Measurements from ENCODE around the gene CRB1. TPM values are rescaled to one million over a fixed set of nuclear protein-coding genes. Genes with fewer than 3 reads are reported as not detected.

Gene CRB1
- total and polyA plus RNA-seq, 9 of the 15 experiments (the other 6 are each of a cell fraction or from before 2014, with no cell fraction given) = 0.04 to 0.10 TPM; not detected in 7

DNA sequence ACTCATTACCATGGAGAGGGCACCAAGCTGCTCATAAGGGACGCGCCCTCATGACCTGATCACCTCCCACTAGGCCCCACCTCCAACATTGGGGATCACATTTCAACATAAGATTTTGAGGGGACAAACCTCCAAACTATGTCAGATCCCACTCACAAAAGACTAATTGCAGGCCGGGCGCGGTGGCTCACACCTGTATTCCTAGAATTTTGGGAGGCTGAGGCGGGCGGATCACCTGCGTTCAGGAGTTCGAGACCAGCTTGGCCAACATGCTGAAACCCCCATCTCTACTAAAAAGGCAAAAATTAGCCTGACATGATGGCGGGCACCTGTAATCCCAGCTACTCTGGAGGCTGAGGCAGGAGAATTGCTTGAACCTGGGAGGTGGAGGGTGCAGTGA, 228.7 kb downstream of the CRB1 start:
- DNase-seq (ENCODE audit: extremely low read depth in 1 of 4, low spot score in 3 of 4) (no peak), ATAC-seq (no peak), FAIRE-seq (no peak)
- no peak overlapping the region for H3K9ac ChIP-seq (ENCODE audit: insufficient read depth in 1 of 2, low read depth in 2 of 2, low read length in 2 of 2)
- H4K20me1 ChIP-seq (replicated peaks; ENCODE audit: control insufficient read depth, insufficient read depth, low read length) = no peaks in the 10 kb centered on the region
- no peak overlapping the region for H2AFZ ChIP-seq (ENCODE audit: low read depth, low read length)
- H3K9me3 ChIP-seq (replicated peaks; ENCODE audit: control insufficient read depth, insufficient read depth, low read depth, low read length) = no peaks in the 10 kb centered on the region
- no peak overlapping the region for H3K4me3 ChIP-seq
- H3K4me1 ChIP-seq (replicated peaks in 1 of 2; ENCODE audit: control insufficient read depth in 2 of 2, insufficient read depth in 2 of 2, low read length in 2 of 2) = no peaks in the 10 kb centered on the region
- in situ Hi-C loops (cut with MboI) (no loop called here), intact Hi-C loops (cut with micrococcal nuclease) (no loop called here)
- no peak for TF ChIP-seq RBM22 (IDR thresholded peaks at IDR 0.05; ENCODE audit: low read depth, low read length, poor library complexity, severe bottlenecking)
- TF ChIP-seq ZNF239 (CRISPR knock-in tag; IDR thresholded peaks at IDR 0.05) = no peak
- no peak for TF ChIP-seq TSC22D4 (tag; IDR thresholded peaks at IDR 0.05)
- TF ChIP-seq, protein P1, sequence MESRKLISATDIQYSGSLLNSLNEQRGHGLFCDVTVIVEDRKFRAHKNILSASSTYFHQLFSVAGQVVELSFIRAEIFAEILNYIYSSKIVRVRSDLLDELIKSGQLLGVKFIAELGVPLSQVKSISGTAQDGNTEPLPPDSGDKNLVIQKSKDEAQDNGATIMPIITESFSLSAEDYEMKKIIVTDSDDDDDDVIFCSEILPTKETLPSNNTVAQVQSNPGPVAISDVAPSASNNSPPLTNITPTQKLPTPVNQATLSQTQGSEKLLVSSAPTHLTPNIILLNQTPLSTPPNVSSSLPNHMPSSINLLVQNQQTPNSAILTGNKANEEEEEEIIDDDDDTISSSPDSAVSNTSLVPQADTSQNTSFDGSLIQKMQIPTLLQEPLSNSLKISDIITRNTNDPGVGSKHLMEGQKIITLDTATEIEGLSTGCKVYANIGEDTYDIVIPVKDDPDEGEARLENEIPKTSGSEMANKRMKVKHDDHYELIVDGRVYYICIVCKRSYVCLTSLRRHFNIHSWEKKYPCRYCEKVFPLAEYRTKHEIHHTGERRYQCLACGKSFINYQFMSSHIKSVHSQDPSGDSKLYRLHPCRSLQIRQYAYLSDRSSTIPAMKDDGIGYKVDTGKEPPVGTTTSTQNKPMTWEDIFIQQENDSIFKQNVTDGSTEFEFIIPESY (CRISPR knock-in tag; IDR thresholded peaks at IDR 0.05) = no peak
- TF ChIP-seq FIP1L1 (IDR thresholded peaks at IDR 0.05; ENCODE audit: low read depth, low read length, poor library complexity, severe bottlenecking) = no peak
- no peak for TF ChIP-seq ZFP30 (CRISPR knock-in tag; IDR thresholded peaks at IDR 0.05; ENCODE audit: borderline replicate concordance)
- no peak for TF ChIP-seq TARDBP (IDR thresholded peaks at IDR 0.05)
- no peak for TF ChIP-seq MTF1 (CRISPR knock-in tag; IDR thresholded peaks at IDR 0.05; ENCODE audit: borderline replicate concordance)
- no peak for TF ChIP-seq HNRNPH1 (optimal IDR thresholded peaks at IDR 0.05; ENCODE audit: low read depth, low read length)
- TF ChIP-seq ZNF778 (CRISPR knock-in tag; IDR thresholded peaks at IDR 0.05) = no peak
- no peak for TF ChIP-seq JUN (IDR thresholded peaks at IDR 0.05; ENCODE audit: borderline replicate concordance, low read depth, low read length)
- TF ChIP-seq JUN (CRISPR knock-in tag; IDR thresholded peaks at IDR 0.05; ENCODE audit: borderline replicate concordance) = no peak
- TF ChIP-seq CSDE1 (IDR thresholded peaks at IDR 0.05) = no peak
- no peak for TF ChIP-seq ZNF143 (CRISPR knock-in tag; IDR thresholded peaks at IDR 0.05)
- no peak for TF ChIP-seq CHD1 (IDR thresholded peaks at IDR 0.05; ENCODE audit: low read length)
- TF ChIP-seq HCFC1 (IDR thresholded peaks at IDR 0.05; ENCODE audit: low read depth, low read length) = no peak
- H3K27me3 ChIP-seq (ENCODE audit: control insufficient read depth in 2 of 2, insufficient read depth in 2 of 2, low read length in 2 of 2) = no peaks in the 10 kb centered on the region
- no peak overlapping the region for H3K4me2 ChIP-seq (ENCODE audit: insufficient read depth, low read length)
- H3K79me2 ChIP-seq (ENCODE audit: control insufficient read depth, insufficient read depth, low read length) = no peaks in the 10 kb centered on the region
- 9% methylated on average over 10 of the region's 10 CpGs for whole genome bisulfite sequencing (ENCODE audit: insufficient coverage, low coverage, missing lambda C conversion rate)
- ChIA-PET CTCF (ENCODE audit: low intra/inter-chr PET ratio) (no interaction called here), POLR2A (no interaction called here)
- H3K27ac ChIP-seq (ENCODE audit: extremely low read depth, low read depth, low read length) = no peak overlapping the region
- no peaks in the 10 kb centered on the region for H3K36me3 ChIP-seq (ENCODE audit: control insufficient read depth, insufficient read depth, low read length)
- no peaks in the 10 kb centered on the region for H3K9me1 ChIP-seq (ENCODE audit: control insufficient read depth, insufficient read depth, low read length)
- no TSS peak for BruUV-seq (replicated peaks)
